HG02943 (cell line): ENCODE data around the gene EXOC8.
A peak's percentile ranks its signal among the peaks of the same experiment; 100 is the strongest.

Experiments
- ATAC-seq: cut with Tn5 transposase; IDR thresholded peaks from one replicate; pipeline ENCODE4 v1.9.1; 2021; ENCODE audit warnings: mild to moderate bottlenecking, low read depth, moderate library complexity; ENCODE audit not compliant: unreplicated experiment

EXOC8 gene

DNA sequence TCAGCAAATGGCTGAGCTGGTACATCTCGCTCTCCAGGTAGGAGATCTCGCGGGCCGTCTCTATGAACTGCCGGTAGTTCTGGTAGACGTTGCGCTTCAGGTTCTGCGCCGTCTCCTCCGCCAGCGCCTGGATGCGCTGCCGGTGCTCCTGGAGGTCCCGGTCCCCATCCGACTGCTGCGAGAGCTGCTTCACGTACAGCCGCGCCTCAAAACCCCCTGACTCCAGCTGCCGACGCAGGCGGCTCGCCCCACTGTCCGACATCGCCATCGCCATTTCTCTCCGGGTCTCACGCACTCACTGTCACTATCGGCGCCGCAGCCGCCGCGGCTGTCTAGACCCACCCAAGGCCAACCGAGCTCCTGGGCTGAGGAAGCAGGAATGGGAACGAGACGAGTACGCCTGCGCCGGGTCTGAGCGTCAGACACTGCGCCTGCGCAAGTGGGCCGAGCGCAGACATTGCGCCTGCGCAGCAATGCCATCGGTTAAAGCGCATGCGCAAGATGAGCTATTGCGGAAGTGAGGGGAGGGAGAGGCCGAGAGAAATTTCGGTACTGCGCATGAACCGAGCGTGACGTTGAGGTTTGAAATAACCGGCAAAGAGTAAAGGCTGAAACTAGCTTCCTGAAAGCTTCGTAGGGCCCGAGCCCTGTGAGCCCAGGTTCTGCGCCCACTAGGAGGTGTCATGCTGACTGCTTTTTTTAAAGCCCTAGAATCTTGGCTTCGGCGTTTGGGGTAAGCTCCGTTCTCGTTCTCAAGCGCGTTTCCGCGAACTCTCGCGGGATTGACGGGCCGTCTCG, at the start of gene EXOC8:
Gene EXOC8 (minus strand): TSS at position 381 of the 798 bp plus-strand sequence. CDS start 107 bp downstream, at position 274.
- ATAC-seq = peak; percentile 72

- no peak for ATAC-seq
Observed at GRCh38 chr1:231386466-231386865, 48.8 kb upstream of the EXOC8 start.

DNA sequence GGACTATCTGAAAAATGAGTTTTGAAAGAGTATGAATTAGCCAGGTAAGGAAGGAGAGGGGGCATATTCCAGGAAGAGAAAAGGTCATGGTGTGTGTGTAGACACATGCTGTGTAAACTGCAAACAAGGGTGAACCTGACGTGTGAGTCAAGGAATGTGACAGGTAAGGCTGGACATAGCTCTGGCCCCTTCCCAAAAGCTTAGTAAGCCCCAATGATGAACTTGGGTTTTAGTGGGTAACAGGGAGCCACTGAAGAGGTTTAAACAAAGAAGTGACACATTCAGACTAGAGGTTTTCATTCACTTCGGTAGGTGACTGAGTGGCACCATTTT, 47.7 kb upstream of the EXOC8 start:
- no peak for ATAC-seq

DNA sequence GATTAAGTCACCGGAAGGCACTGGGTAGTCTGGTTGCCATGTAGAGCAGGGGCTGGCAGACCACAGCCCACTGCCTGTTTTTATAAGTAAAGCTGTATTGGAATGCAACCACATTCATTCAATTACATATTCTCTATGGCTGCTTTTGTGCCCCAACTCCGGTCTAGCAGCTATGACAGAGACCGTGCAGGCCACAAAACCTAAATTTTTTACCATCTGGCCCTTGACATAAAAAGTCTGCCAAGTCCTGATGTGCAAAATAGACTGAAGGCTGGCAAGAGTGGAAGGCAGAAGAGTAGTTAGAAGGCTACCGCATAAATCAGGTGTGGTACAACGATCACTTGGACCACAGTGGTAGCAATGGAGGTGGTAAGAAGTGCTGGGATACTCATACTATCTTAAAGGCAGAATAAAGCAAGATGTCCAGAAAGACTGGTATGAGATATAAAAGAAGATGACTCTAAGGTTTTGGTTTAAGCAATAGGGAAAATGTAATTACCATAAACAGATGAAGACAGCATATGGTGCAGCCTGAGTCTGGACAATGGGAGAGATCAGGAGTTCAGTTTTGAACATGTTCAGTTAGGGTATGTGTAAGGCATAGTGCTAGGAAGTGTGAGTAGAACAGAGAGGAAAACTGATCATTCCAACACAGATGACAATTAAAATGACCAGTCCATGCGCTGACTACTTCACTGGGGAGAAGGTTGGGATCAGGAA, 47.2 kb upstream of the EXOC8 start:
- ATAC-seq = no peak

GRCh38 chr1:231383159-231383860, 45.7 kb upstream of the EXOC8 start:
- ATAC-seq = no peak

GRCh38 chr1:231382426-231382825, 44.8 kb upstream of the EXOC8 start:
- no peak for ATAC-seq

- no peak for ATAC-seq
Observed at GRCh38 chr1:231381729-231382128, 44.1 kb upstream of the EXOC8 start.

DNA sequence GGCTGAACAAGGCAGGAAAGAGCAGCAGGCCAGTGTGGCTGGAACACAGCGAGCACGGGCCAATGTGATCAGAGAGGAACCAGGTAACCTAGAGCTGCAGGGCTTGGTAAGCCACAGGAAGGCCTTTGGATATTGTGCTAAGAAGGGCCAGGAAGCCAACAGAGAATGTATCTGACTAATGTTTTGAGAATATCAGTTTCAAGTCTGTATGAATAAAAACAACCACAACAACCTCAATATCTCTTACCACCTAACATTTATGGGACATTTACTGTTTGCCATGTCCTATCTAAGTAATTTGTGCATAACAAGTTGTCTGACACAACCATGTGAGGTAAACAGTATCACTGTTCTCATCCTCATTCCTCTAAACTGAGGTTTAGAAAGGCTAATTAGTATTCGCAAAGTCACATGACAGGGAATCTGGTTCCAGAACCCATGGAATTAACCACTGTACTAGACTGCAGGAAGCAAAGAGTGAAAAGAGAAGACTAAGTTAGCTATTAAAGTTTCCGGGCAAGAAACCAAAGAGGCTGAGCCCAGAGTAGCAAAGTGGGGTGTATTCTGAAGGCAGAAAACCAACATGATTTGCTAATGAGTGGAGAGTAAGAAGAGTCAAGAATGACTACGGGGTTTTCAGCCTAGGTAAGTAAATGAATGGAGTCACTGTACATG, 39.4 kb upstream of the EXOC8 start:
- ATAC-seq = no peak

DNA sequence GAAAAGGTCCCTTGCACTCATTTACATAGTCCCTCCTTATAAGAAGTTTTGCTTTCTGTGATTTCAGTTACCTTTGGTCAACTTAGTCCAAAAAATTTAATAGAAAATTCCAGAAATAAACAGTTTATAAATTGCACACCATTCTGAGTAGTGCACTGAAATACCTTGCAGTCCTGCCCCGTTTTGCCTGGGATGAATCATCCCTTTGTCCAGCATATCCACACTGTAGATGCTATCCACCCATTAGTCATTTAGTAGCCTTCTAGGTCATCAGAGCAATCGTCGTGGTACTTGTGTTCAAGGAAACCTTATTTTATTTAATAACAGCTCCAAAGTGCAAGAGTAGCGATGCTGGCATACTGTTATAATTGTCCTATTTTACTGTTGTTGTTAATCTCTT, 38.4 kb upstream of the EXOC8 start:
- no peak for ATAC-seq

- ATAC-seq = no peak
Observed at GRCh38 chr1:231374394-231374793, 36.7 kb upstream of the EXOC8 start.

DNA sequence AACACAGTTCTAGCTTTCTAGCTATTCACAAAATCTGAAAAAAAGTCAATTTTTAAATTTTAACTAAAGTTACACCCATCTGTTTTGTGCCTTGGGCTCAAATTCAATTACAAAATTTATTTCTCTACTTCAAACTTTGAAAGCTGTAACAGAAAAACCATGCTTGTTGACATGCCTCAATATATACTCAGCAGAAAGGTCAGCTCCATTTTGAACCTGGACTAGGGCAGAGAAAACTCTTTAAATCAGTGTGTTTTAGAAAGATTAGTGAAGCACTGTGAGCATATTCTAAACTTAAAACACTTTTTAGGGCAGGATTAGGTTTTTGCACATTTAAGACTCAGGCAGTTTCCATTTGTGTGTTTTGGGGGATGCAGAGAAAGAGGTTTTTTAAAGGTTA, 34.8 kb upstream of the EXOC8 start:
- no peak for ATAC-seq

DNA sequence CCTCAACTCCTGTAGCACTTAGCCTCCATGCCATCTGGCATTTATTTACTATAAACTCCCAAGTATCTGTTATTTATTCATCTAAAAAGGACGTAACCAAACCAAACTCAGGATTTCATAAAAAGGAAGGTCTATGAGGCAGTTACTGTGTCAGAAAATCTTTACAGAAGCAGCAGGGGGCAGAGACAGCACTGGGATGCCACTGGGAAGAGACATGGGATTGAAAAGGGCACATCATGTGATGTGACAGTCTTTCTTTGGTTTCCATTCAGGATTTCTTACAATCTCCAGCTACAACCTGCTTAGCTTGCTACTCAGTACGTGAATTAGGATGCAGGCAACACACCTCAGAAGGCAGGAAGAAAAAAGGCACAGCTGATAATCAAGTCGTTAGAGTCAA, 31.6 kb upstream of the EXOC8 start:
- ATAC-seq = no peak

GRCh38 chr1:231364192-231364591, 26.5 kb upstream of the EXOC8 start:
- ATAC-seq = no peak

DNA sequence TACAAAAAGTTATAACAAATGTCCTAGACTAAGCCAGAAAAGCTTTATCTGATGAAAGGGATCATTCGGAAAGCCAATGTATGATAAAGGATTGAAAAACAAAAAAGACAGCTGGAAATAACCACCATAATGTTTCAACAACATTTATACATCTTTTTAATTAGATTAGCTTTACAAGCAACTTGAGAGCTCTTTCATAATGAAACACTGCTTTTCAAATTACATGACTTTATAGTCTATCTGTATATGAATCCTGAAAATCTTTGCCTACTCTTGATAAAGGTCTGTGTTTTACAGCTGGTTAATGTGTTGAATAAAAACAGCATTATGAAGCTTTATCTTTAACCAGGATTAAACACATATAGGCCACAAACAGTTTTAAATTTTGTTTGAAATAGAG, 26.0 kb upstream of the EXOC8 start:
- ATAC-seq = no peak

DNA sequence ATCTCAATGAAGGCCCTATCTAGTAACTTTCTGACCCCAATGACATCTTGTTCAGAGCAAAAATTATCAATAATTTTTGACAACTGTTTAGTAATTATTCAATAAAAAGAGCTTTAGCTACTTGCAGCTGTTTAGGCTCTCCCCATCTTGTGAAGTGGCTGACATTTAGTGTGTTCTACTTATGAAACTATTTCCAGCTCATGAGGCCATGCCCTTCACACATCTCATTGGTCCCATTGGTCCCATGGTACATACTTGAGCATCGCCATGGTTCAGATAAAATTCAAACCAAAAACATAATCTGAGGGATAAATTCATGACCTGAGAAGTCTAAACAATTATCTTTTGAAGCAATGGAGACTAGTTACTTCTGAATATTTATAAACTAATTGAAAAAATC, 24.7 kb upstream of the EXOC8 start:
- no peak for ATAC-seq

DNA sequence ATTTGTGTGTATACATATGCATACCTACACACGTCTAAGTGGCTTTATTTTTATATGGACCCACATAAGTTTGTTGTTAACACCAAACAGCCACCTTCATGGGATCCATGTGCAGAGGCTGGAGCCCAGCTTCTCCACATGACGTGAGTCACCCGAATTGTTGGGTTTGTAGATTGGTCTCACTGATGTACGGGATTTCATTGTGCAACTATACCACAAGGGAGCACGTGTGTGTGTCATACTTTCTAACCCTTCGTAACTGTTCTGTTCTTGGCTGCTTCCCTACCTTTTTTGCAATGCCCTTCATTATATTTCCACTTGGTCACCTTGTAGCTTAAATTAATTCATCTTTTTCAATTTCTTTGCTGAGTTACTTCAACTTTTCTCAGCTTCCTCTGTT, 21.5 kb upstream of the EXOC8 start:
- ATAC-seq = no peak

DNA sequence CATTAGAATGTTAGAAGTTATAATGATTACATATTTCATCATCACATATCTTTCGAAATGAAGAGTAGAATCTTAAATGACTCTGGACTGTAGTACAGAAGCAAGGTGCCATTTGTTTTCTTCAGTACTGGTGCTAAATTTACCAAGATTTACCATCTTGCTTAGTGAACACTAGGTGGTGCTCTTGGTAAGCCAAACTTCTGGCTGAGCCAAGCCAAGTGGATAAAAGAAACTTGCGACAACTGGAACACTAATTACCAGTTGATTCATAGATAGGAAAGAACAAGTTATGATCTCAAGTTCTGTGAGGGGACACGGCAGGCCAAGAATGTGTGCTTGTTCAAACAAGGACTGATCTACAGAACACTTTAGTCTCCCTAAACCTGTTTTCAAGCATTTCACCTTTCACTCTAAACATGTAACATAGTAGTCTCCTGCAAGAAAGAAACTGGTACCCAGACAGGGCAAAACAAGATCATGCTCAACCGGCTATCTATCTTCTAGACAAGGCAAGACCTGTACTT, 20.2 kb upstream of the EXOC8 start:
- no peak for ATAC-seq

- no peak for ATAC-seq
Observed at GRCh38 chr1:231357187-231357772, 19.6 kb upstream of the EXOC8 start.

- no peak for ATAC-seq
Observed at GRCh38 chr1:231355171-231355570, 17.5 kb upstream of the EXOC8 start.

DNA sequence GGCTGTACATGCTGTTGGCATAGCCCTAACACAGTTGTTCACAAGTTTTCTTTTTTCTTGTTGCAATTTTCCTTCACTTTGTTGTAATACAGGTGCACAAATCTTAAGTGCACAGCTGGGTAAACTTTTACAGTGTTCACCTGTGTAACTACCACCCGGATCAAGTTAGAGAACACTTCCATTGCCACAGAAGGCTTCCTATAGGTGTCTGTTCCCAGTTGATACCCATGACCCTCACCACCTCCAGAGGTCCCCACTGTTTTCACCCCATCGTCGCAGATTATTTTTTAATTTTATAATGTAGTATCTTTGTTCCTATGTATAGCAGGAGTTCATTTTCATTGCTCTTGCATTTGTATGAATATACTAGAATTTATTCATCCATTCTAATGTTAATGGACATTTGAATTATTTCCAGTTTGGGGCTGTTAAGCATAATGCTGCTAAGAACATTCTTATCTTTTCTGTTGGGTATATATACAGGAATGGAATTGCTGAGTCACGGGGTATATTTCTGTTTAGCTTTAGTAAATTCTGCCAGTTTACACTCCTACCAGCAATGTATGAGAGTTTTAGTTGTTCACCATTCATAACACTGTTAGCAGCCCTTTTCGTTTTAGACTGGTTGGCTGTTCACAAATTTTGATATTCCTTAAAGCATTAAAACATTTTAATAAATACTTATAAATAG, 16.8 kb upstream of the EXOC8 start:
- no peak for ATAC-seq
